HG03175 (cell line): ENCODE data around the gene APOL1.
"Not testable (repeated sequence)": the region's sequence is repeated elsewhere in the genome, so short reads cannot be mapped to it uniquely, and the experiment has no call there.

Experiments
- ATAC-seq: cut with Tn5 transposase; IDR thresholded peaks from one replicate; pipeline ENCODE4 v1.9.1; 2021; ENCODE audit warnings: mild to moderate bottlenecking, moderate library complexity; ENCODE audit not compliant: unreplicated experiment

The APOL1 gene

DNA sequence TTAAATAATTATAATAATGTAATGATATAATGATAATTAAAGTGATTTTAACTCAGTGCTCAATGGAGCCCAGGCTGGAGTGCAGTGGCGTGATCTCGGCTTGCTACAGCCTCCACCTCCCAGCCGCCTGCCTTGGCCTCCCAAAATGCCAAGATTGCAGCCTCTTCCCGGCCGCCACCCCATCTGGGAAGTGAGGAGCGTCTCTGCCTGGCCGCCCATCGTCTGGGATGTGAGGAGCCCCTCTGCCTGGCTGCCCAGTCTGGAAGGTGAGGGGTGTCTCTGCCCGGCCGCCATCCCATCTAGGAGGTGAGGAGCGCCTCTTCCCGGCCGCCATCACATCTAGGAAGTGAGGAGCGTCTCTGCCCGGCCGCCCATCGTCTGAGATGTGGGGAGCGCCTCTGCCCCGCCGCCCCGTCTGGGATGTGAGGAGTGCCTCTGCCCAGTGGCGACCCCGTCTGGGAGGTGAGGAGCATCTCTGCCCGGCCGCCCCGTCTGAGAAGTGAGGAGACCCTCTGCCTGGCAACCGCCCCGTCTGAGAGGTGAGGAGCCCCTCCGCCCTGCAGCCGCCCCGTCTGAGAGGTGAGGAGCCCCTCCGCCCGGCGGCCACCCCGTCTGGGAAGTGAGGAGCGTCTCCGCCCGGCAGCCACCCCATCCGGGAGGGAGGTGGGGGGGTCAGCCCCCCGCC, 37.6 kb downstream of the APOL1 start:
- not testable (repeated sequence) for ATAC-seq

DNA sequence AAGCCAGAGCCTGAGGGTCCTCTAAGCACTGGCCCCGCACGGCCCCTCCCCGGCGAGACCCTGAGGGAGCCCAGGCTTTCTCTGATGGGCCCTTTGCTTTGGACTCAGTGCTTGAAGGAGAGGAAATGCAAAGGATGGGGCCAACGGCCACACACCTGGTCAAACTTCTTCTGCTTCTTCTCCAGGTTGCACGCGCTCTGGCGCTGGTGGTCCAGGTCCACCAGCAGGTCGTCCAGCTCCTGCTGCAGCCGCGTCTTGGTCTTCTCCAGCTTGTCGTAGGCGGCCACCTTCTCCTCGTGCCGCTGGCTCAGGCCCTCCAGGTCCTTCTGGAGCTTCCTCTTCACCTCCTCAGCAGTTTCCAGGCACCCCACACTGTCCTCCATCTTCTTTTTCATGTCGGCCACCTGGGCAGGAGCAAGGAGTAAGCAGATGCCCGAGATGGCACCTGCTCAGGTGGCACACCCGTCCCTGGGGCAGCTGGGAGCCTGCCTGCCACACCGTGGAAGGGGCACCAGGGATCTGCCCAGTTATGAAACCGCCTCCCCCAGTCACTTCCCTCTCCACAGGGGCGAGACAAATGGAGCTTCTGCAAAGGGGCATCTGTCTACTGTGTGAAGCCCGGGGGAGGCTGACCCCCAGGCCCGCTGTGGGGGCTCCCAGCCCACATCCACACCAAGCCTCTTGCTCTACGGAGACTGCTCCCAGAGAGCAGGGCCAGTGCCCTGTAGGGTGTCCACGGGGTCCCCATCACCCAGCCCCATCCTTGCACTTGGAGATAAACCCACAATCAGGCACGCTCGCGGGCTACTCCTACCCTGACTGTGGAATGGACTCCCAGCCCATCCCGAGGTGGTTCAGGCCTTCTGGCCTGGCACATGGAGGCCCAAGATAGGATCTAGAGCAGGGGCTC, 39.2 kb downstream of the APOL1 start:
- no peak for ATAC-seq

DNA sequence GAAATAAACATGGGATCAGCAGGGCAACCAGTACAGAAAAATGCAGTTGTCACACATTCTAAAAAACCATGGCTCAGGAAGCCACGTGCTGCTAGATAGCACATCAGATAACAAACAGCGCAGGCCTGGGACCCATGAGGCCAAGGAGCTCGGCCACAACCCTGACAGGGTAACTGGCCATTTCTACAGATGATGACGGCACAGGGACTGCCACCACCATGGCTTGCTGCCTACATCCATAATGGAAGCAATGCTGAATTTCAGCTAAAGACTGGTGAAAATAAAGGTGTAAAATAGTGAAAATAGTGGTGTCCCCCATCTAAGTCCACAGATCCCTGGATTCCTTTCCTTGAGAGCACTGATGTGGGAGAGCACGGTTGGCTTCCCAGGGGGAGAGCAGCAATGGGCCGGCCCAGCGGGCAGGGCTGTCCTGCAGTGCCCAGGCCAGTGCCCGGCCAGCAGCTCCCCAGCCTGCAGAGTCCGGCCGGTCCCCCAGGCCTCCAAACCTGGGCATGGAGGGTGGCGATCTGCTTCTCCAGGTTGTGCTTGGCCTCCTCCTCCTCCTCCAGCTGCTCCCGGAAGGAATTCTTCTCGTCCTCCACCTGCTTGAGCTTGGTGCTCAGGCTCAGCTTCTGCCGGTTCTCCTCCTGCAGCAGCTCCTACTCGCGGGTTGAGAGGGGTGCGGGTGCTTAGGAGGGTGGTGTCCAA, 40.0 kb downstream of the APOL1 start:
- ATAC-seq, result no peak

DNA sequence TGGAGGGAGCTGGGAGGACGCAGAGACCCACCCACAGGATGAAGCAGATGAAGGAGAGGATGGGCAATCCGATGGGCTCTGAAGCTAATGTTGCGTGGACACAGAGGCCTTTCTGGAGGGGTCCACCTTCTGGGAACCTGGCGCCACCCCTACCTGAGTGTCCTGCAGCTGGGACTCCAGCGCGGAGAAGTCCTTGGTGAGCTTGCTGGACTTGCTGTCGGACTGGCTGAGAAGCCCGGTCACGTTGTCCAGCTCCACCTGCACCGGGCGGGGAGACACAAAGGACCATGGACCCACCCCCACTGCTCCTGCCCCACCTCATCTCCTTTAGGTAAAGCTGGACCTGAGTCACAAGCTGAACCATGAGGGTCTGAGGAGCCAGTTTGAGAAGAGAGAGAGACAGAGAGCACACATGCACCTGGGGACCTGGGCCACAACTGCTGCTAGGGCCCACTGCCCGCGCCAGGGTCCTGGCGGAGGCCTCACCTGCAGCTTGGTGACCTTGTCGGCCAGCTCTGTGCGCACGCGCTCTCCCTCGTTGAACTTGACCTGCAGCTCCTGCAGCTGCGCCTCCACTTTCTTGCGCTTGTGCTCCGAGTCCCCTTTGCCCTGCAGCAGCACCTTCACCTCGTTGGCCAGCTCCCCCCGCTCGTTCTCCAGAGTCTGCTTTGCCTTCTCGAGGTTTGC, 40.8 kb downstream of the APOL1 start:
- ATAC-seq, result no peak

DNA sequence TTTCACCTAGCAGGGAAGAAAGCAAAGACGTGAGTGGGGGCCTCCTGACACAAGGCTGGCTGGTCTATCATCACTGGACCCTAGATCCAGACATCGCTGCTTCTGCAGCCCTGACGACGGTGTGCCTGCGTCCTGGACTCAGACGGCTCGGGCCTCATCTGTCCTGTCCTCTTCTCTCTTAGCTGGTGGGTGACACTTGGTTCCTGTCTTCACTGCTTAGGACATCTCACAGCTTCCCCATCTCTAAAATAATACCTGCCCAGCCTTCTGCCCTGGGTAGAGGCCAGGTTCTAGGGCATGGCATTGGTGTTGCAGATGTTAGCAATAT, 41.3 kb downstream of the APOL1 start:
- no peak for ATAC-seq

DNA sequence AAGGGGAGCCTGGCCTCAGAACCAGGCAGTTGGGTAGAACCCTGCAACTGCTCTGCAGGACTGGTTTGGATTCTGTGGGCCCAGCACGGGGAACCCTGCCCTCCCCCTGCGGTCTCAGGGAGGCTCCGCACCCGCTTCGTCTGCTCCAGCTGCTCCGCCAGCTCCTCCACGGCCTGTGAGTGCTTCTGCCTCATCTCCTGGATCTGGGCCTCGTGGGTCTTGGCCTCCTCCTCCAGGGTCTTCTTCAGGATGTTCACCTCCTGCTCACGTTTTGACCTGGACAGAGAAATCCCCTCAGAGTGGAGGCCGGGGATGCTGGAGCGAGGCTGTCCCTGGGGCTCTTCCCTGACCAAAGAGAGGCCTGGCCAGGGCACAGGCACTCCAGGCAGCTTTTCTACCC, 41.9 kb downstream of the APOL1 start:
- ATAC-seq, result no peak

DNA sequence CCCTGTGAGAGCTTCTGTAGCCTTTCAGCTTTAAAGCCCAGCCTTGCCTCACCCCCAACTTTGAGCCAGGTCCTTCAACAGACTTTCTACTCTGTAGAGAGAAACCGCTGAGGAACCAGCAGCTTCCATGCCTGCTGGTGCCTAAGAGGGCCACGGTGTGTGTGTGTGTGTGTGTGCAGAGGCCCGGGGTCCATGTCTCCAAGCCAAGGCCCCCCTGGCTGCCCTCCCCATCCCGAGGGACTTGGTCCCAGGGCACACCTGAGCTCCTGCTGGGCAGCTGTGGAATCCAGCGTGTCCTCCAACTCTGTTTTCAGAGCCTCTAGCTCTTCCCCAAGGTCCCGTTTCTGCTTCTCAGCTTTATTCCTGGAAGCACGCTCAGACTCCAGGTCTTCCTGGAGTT, 42.3 kb downstream of the APOL1 start:
- ATAC-seq, result no peak

DNA sequence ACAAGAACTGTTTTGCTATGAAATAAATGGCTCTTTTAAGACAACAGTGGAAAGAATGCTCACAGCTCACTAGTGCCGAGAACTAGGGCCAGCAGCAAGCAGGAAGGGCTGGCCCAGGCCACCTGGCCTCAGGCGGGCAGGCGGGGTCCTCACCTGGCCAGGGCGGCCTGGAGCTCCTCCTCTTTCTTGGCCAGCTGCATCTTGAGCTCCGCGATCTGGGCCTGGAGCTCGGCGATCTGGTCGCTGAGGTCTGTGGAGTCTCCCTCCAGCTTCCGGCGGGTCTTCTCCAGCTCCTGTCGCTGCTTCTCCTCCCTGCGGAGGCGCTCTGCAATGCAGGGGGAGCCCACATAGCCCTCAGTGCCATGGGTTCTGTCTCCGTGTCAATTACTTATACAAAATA, 43.8 kb downstream of the APOL1 start:
- ATAC-seq, result no peak

DNA sequence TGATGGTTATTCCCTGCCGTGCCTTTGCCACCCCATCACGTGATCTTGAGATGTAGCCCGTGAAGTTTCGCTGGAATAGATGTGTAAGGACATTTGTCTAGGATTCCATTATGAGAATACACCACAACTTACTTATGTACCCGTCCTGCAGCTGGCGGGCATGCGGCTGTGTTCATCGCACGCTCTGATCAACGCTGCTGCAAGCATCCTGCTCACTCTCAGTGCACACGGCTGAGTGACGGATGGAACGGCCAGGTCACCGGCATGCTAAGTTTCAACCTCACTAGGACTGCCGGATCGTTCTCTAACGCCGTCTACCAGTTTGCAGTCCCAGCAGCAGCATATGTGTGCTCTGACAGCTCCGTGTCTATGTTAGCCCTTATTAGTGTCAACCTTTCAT, 44.6 kb downstream of the APOL1 start:
- no peak for ATAC-seq

DNA sequence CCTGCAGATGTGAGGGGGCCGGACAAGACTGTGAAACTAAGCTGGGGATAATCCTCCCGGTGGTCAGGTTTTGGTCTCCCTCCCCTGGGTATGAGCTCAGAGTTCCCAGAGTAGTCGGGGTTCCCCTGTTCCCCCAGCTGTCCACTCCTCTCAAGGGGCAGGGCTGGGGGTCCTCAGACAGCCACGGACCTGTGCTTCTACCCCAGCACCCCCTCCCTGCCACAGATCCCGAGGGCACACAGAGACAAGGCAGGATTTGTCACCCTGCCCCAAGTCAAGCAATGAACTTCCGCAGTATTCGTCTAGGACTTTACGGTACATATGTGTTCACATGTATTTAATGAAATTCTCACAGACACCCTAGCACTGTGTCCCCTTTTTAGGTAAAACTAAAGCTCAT, 45.2 kb downstream of the APOL1 start:
- no peak for ATAC-seq

DNA sequence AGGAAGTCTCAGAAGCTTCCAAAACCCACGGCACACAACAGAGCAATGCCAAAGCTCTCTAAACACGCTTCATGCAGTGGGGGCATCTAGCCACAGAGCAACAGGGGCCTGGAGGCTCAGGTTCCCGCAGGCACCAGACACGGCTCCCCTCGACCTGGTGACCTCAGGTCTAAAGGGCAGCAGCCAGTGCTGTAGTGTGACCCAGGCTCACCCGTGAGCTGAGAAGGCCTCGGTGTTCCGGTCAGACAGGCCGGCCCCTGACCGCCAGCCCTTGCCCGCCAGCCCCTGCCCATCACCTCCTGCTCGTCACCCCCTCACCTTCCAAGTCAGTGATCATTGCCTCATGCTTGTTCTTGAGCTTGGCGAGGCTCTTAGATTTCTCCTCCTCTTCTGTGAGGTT, 45.7 kb downstream of the APOL1 start:
- no peak for ATAC-seq

DNA sequence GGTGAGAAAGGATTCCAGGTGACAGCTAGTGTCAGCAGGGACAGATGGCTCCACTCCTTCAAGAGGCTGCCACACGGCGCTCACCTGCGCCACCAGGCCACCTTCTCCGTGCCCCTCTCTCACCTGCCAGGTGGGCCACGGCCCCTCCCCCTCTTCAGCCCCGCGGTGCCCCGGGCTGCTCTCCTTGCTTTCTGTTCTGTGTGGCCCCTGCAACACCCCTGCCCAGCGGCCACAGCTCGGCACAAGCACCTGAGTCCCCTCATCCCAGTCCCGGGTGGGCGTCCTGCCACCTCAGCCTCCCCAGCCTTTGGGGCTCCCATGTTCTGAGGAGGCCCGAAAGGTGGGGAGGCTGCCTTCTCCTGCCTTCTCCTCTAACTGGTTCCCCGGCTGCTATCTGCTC, 46.4 kb downstream of the APOL1 start:
- ATAC-seq, result no peak

DNA sequence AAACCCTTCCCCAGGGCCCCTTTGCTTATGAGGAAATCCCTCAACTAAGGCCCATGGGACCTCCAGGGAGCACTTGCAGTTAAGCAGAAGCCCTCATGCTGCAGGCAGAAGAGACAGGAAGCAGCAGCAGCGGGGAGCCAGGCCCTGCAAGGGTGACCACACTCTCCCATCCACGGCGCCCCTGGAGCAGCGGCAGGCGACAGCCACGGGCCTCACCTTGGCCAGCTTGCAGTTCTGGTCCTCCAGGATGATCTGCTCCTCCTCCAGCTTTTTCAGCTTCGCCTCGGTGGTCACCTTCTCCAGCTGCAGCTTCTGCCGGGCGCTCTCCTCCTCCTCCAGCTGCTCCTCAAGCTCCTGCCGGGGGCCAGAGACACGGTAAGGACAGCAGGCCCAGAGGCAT, 47.0 kb downstream of the APOL1 start:
- no peak for ATAC-seq

DNA sequence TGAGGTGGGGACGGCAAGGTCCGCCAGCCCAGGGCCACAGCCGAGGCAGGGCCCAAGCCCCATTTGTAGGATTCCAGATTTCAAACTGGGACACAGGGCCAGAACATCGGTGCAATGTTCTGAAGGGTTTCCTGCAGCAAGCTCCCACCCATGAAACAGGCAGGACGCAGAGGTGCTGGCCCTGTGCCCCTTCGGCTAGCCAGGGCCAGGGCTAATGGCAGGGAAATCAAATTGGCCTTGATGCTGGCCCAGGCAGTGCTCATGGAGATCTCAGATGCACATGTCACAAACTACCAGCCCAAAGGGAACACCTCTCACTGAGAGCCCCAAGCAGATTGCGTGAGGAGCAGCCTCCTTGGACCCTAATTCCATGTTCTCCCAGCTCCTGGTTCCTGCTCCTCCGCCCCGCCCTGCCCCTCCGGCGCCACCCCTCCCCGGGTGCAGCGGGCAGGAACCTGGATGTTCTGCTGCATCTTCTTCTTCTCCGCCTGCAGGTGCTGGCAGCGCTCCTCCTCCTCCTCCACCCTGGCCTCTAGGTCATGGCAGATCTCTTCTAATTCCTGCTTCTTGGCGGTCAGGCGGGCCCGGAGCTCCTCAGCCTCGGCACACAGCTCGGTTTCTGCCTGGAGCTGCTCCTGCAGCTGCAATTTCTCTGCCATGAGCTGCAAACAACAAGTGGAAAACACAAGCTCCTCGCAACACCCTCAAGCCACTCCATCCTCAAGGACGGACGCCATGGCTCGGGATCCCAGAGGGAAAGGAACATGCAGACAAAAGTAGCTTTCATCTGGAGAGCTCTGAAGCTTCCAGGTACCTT, 47.7 kb downstream of the APOL1 start:
- no peak for ATAC-seq

DNA sequence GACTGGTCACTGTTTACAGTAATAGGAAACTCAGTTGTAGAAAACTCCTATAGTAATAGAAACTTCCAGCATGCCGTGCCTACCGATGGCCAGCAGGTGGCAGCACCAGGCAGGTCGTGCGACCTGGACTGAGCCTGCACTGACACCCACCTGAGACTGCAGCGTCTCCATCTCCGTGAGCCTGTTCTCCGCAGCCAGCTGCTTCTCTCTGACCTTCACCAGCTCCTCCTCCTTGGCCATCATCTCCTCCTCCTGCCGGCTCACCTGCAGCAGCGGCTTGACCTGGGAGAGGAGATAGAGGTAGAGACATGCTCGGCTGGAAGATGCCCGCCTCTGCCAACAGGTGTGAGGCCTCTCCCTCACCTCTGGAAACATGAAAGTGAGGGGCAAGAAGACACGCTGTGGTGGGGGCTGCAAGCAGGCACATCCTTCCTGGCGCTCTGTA, 48.5 kb downstream of the APOL1 start:
- ATAC-seq, result no peak

DNA sequence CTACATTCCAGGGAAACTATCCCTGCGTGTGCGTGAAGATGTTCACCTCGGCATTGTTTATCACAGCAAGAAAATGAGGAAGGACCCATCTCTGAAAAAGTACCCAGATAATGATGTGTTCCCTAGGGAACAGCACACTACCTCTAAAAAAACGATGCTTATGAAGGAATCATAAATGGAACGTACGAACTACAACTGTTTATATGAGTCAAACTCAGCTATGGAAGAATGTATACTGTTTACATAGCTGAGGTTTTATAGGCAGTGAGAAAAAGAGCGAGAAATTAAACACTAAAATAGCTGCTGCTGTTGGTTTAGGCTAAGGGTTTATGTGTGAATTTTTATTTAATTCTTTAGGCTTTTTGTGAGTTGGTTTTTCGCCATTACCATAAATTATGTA, 48.9 kb downstream of the APOL1 start:
- ATAC-seq, result no peak

DNA sequence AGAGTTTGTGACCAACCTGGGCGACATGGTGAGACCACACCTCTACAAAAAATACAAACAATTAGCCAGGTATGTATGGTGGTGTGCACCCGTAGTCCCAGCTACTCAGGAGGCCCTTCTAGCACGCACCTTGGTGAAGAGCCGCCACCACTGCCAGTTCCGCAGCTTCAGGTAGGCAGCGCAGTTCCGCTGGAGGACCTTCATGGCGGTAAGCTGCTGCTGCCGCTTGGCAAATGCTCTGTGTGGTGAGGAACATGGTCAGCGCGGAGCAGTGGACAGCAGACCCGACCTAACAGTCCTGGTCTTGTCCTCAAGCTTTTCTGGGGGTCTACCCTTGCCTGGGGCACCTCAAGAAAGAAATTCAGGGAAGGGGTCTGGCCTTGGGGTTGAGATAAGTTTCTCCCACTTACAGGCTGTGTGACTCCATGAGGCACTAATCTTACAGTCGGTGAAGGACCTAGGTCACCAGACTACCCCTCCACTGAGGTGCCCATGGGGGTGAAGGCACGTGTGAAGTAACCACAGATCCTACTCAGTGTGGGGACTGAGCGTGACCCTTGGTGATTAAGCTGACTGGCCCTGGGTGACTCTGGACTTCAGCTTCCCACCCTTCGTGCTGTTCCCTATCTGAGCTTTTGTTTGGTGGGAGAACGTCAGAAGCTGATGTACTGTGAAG, 49.6 kb downstream of the APOL1 start:
- no peak for ATAC-seq

DNA sequence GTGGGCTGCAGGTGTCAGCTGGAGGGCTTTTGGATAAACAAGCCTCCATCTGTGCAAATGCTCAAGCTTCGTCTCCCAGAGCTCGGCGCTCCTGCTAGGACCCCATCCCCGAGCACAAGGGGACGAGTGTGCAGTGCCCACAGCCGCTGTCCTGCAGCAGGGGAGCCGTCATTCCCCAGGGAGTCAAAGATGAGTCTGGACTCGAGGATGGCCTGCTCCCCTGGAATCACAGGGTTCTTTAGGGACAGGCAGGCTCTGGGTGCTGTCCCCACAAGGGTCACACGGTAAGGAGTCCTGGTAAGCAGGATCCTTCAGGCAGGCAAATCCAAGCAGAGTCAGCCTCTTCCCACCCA, 50.2 kb downstream of the APOL1 start:
- ATAC-seq, result no peak

DNA sequence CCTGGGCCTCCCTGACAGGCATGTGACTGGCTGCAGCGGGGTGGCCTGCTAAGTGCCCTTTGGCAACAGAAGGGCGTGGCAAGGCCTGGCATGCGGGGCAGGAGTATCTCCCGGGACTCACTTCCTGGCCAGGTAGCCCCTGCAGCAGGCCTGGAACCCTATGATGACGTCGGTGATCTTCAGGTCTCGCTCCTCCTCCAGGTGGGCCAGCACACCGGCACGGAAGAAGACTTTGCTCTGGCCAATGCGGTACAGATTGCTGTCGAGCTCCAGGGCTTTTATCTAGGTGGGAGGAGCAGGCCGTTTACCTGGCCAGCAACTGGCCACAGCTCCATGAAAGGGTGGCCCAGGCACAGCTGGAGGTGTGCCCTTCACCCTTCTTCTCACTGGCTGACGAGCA, 50.9 kb downstream of the APOL1 start:
- no peak for ATAC-seq

DNA sequence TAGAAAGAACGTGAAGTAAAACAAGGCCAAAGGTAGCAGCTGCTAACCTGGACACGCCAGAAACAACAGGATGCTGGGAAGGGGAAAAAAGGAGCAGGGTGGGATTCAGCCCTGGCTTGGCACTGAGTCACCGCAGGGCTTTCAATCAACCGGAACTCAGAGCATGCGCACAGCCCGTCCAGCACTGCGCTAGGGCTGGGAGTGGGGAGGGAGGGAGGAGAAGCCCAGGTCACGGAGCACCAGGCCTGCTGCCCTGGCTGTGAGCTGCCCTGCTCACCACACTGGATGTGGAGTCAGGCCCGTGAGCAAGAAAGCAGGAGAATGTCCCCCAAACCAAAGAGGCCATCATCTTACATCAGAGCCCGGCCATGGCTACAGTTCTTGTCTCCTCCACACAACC, 51.5 kb downstream of the APOL1 start:
- no peak for ATAC-seq
